Dedifferentiated amniotic fluid mesenchymal stem cell (primary cell): ENCODE data around the gene ZNF624.
"Not testable (repeated sequence)": the region's sequence is repeated elsewhere in the genome, so short reads cannot be mapped to it uniquely, and the experiment has no call there.

Experiments used
- DNase-seq: peaks from one replicate; pipeline ENCODE4 v3.0.0-alpha.2; 2016; ENCODE audit errors: extremely low spot score

Gene ZNF624

DNA sequence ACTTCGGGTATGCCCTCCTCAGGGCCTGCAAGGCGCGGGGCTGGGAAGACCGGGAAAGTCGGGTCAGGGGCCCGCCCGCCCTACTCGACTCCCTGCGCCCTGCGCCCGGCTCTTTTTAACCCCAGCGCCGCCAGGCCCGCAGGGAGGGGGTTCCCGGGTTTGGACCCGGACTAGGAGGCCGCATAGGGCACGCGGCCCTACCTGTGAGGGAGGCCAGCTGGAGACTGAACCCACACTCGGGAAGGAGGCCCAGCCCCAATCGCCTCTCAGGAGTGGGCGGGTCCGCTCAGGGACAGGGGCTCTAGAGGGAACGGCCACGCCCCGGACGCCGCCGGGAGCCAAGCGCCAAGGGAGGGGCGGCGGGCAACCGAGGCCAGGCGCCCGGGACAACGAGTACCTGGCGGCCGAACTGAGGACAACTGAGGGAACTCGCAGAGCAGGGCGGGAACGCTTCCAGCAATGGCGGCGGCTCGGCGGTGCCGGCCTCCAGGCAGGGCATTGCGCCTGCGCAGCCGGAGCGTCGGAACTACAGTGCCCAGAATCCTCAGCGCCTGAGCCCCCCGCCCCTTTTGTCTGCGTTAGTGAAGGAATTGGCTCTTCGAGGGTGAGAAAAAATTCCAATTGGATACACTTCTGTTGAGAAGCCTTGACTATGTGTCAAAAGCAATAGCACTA, at the start of gene ZNF624:
Gene ZNF624, minus strand, starts transcription at position 484 of the 675 bp plus-strand sequence.
- DNase-seq, result peak; percentile 93

DNA sequence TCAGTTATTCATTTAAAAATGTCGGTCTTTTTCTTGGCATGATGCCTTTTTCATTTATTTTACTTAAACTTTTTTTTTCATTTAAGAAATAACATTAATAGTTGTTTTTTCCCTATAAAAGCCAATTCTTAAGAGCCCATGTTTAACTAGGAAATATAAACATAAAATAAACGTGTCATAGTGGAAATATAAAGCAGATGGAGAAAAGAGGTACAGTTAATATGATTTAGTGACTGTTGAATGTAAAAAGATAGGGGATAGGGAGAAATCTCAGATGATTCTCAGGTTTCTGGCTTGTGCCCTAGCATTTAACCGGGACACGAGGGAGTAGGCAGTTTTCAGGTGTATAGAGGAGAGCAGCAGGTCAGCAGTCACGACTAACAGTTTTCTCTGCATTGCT, 44.0 kb upstream of the ZNF624 start:
- DNase-seq, result not testable (repeated sequence)

DNA sequence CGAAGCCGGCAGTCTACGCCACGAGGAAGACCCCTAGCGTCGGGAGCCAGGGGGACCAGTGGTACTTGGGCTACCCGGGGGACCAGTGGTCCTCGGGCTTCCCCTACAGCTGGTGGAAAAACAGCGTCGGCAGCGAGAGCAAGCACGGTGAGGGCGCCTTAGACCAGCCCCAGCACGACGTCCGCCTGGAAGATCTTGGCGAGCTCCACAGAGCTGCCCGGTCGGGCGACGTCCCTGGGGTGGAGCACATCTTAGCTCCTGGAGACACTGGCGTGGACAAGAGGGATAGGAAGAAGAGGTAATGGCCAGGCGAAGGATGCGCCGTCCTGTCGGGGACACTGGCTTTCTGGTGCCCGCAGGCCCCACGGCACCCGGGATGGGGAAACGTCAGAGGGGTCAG, 36.8 kb upstream of the ZNF624 start:
- DNase-seq, result not testable (repeated sequence)

DNA sequence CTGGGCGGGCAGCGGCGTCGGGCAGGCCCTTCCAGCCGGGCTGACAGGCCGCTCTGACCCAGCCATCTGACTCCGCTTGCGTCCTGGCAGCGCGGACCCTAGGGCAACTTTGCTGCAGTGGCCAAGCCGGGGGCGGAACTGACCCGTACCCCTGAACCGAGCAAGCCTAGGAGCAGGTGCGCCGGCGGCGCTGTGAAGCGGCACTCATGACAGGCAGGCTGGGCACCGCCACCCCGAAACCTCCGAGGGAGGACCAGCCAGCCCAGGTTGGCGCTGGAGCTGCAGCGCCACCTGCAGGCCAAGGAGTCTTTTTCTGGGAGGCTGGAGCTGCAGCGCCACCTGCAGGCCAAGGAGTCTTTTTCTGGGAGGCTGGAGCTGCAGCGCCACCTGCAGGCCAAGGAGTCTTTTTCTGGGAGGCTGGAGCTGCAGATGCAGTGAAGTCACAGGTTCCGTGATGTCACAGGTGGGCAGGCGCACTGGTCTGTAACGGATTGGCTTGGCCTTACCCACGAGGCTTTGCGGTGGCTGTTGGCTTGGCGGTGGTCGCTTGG, 36.2 kb upstream of the ZNF624 start, which contains the start of gene CCDC144A:
Gene CCDC144A, plus strand, starts transcription at position 511 of the 551 bp plus-strand sequence. CDS start 160 bp downstream, outside the sequence.
- DNase-seq, result not testable (repeated sequence)

DNA sequence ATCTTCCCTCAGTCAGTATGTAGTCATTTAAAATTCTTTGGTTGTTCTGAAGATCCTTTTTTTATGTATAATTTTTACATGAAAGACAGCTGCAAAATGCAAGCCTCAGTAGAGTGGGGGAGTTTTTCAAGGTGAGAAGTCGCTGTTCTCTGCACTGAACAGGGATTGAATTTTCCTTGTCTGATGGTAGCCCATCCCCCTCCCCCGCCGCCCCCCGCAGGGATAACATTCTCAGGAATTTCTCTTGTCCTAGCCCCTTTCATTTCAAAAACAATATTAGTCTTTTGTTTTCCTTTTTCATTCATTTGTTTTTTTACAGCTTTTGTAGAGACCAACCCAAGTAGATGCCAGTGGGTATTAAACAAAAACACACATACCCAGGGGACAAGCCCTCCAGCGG, 33.5 kb upstream of the ZNF624 start:
- not testable (repeated sequence) for DNase-seq

DNA sequence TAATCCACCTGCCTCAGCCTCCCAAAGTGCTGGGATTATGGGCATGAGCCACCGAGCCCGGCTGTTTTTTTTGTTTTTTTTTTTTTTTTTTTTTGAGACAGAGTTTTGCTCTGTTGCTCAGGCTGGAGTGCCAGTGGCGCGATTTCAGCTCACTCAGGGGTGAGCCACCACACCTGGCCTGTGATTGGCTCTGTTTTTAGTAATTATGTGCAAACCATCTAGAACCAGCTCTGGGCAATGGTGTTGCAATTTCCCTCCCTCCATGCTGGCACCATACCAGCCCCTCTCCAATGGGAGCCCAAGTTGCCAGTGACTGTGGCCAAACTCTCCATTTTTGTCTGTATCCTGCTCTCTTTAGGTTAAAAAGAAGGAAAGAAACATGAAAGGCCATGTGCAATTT, 32.4 kb upstream of the ZNF624 start:
- not testable (repeated sequence) for DNase-seq

DNA sequence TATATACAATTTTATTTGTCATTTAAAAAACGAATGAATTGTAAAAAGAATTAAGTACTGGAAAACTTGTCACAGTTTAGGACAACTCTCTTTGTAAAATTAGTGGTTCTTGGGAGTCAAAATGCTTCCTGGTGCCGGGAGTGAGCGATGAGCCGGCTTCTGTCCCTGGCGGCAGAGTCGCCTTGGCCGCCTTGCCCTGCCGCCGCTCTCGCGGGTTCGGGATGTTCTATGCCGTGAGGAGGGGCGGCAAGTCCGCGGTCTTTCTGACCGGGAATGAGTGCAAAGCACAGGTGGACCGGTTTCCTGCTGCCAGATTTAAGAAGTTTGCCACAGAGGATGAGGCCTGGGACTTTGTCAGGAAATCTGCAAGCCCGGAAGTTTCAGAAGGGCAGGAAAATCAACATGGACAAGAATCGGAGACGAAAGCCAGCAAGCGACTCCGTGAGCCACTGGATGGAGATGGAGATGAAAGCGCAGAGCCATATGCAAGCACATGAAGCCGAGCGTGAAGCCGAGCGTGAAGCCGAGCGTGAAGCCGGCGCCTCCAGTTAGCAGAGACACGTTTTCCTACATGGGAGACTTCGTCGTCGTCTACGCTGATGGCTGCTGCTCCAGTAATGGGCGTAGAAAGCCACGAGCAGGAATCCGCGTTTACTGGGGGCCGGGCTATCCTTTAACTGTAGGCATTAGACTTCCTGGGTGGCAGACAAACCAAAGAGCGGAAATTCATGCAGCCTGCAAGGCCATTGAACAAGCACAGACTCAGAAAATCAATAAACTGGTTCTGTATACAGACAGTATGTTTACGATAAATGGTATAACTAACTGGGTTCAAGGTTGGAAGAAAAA, 29.9 kb upstream of the ZNF624 start:
- not testable (repeated sequence) for DNase-seq

DNA sequence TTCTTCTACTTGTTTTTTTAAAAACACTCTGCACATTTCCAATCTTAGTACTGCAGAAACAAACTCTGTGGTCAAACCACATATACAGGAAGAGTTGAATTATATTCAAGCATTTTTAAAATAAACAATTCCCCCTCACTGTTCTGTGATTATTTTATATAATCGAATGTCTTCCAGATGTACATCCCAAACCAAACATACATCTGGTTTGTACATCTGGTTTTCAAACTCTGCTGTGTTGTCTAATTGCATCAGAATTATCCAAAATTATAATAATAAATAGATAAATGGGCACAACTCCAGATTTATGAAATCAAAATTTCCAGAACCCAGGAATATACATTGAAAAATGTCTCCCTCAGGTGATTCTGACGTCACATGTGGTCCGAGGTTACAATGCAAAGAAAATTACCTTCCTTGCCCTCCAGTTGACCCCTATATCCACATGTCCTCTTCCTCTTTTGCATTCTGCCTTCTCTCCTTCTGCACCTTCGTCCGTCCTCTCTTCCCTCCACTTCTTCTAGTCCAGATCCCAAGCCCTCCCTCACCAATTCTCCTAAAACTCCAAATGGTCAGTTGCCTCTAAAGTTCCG, 23.1 kb upstream of the ZNF624 start:
- DNase-seq, result no peak

DNA sequence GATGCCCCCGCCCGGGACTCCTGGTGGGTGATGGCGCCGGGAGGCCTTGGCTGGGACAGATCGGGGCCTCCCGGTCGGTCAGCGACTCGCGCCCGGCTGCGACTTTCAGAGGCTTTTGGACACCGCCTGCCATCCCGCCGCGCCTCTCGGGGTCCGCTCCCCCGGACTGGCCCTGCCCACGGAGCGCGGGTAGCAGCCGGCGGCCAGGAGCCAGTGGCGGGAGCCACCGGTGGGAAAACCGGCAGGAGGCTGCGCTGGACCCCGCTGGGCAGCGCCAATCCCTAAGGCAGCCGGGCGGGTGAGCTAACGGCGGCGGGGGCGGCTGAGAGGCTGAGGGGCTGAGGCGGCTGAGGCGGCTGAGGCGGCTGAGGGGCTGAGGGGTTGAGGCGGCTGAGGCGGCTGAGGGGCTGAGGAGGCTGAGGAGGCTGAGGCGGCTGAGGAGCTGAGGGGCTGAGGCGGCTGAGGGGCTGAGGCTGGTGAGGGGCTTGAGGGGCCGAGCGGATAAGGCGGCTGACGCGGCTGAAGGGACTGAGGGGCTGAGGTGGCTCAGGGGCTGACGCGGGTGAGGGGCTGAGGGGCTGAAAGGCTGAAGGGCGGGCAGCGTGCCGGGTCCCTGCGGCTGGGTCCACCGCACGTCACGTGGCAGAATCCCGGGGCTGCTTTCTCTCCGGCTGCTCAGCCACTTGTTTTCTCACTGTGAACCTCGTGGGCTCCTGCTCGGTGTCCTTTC, 13.4 kb upstream of the ZNF624 start:
- not testable (repeated sequence) for DNase-seq

DNA sequence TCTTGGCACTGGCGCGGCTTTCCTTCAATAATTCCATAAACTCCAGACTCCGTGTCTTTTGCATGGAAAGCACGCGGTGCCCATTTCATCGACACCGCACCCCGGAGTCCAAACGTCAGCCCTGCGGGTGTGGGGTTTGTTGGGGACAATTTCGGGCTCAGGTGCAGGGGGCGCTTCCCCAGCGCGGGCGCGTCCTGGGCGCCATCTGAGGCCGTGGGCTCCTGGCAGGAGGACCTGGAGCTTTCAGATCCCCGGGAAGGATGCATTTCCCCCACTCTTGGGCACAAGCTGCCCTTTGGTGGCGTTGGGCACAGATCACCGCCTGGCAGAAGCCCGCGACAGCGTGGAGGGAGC, 12.9 kb upstream of the ZNF624 start:
- not testable (repeated sequence) for DNase-seq

DNA sequence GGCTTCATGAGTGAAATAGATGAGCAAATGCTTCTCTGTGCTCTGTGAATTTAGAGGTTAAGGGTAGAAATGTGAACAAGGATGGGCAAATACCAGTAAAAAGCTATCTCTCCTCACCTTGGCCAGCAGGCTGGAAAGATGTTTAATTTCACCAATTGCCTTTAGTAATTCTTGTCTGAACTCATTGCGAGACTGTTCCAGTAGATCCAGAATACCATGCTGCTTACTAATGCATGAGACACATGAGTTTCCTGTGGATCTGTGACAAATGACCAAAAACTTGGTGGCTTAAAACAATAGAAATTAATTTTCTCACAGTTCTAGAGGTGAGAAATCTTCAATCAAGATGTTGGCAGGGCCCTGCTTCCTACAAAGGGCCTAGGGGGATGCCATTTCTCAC, 9.3 kb upstream of the ZNF624 start:
- DNase-seq, result no peak

DNA sequence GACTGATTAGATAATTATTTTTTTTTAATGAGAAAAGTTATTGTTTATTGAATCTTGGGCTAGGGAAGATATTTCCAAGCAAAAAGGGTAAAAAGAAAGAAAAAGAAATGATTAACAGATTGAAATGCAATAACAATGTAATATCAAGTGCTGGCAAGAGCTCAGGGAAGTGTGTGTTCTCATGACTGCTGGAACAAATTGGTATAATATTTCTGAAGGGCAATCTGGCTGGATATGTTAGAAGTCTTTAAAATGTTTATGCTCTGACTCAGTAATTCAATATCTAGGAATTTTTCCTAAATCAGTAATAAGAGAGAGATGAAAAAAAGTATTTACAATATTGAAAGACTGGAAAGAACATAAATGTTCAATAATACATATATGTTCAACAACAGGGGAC, 7.6 kb upstream of the ZNF624 start:
- DNase-seq, result peak; percentile 51

DNA sequence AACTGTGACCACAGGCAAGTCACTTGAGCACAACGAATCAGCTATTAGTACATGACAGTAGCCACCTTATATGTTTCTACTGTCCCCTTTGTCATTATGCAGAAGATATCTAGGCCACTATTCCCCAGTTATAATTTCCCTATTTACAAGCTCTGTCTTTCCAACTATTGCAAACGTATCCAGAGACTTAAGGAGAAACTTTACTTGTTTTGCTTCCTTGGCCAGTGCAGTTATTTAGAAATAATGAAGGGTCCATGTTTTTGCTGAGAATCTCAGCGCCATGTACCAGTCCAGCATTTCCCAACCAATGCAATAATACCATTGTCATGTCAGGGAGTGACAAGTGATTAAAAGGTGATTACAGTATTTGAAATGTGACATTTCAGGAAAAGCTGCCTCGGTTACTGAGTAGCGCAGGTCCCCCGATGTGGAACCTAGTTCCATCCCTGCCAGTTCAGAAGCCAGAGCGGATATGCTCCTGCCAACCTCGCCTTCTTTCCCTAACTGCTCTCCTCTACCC, 743 bp downstream of the ZNF624 start:
- DNase-seq, result no peak

DNA sequence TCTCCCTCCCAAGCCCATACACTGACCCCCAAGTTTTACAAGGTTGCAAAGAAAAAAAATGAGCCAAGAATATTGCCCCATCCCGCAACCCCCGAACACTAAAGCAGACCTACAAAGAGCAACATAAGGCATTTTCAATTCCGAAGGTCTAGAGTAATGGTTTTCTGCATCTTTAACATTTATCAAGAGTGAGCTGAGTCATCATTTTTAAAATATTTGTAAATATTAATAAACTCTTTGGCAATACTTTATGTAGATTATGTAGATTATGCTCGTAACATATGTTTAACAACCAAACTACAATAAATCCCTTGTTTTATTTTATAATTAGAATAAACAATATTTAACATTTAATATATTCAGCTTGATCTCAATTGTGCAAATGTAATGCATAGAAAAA, 1.4 kb downstream of the ZNF624 start:
- DNase-seq, result no peak

DNA sequence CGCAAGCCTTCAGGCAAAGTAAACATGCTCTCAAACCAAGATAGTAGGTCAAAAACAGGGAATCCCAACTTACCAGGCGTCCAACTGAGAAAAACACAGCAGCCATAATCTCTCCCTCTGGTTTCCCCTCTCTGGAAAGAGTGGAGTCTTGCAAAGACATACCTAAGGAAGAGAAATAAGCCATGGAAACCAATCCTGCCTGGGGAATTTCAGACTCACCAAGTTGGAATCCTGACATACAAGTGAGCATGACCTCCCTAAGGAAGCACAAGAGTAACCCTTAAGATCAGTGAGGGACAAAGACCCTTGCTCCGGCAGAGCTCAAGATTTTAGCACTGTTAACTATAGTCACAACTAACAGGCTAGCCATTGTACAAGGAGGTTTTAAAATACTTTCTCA, 4.1 kb downstream of the ZNF624 start:
- DNase-seq, result no peak

DNA sequence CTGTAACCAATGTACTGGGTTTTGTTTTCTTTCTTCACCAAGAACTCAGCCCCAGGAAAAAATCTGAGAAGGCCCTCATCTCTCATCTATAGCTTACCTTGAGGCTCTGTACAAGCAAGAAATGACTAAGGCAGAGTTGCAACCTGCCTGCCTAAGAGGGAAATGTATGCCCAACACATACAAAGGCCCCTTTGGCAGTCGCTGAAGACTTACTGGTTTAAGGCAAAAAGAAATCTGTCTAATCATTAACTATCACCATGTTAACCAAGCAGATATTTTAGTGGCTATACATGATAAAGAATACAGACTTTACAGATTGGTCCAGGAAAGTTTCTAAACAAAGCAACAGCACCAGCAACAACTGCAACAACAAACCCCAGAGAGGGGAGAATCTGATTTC, 14.2 kb downstream of the ZNF624 start:
- no peak for DNase-seq

DNA sequence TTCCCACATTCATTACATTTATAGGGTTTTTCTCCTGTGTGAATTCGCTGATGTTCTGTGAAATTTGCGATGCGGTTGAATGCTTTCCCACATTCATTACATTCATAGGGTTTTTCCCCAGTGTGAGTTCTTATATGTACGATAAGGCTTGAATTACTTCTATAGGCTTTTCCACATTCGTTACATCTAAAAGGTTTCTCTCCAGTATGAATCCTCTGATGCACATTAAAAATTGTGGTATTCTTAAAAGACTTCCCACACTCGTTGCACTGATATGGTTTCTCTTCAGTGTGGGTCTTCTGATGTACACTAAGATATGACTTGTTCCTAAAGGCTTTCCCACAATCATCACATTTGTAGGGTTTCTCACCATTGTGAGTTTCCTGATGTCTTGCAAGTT, 30.4 kb downstream of the ZNF624 start:
- DNase-seq, result no peak

DNA sequence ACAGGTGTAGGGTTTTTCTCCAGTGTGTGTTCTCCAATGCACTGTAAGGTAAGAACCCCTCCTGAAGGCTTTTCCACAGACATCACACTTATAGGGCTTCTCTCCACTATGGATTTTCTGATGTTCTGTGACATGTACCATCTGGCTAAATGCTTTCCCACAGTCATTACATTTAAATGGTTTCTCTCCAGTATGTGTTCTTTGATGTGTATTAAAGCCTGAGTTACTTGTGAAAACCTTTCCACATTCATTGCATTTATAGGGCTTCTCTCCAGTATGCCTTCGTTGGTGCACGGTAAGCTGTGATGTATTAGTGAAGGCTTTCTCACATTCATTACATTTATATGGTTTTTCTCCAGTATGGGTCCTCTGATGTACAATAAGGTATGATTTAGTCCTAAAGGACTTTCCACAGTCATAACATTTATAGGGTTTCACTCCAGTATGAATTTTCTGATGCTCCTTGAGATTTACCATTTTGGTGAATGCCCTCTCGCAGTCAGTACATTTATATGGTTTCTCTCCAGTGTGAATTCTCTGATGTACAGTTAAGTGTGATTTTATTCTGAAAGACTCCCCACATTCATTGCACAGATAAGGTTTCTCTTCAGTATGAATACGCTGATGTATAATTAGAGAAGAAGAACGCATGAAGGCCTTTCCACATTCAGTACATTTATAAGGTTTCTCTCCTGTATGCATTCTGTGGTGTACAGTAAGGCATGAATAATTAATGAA, 30.9 kb downstream of the ZNF624 start:
- DNase-seq, result no peak

DNA sequence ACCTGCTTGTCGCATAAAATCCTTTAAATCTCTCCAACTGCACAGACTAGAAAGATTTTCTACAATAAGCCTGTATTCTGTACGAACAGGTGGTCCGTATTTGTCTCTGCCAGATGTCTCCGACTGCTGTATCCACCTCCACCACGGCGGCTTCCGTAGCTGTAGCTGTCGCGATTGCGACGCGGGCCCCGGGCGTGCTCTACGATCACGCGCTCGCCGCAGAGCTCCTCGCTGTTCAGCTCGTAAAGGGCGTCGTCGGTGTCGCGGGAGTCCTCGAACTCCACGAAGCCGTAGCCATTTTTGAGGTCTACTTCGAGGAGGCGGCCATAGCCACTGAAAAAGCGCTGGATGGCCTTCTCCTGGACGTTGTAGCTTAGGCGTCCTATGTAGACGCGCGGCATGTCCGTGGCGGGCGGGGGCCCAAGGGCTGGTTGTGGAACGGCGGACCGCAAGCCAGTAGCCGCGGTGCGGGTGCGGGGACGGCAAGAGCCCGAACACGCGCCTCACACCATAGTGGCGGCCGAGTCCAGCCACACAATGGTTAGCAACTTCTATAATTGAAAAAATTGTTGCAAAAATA, 36.1 kb downstream of the ZNF624 start:
- no peak for DNase-seq

DNA sequence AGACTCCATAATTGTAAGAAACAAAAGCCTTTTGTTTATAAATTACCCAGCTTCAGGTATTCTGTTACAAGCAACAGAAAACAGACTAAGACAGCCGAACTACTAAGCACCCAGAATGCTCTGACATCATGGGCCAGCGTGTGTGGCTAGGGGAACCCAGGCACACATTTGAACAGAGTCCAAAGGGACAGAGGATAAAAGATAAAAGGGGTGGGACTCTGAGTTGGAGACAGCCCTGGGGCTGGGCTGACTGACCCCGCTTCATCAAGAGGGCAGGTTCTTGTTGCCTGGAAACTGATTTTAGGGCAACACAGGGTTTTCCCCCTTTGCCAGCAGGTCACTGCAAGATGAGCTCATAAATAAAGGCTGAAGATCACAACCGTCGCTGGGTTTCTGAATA, 54.1 kb downstream of the ZNF624 start:
- DNase-seq, result no peak
